Measurements from ENCODE around the gene CTNNA1. TPM values are rescaled to one million over a fixed set of nuclear protein-coding genes. Genes with fewer than 3 reads are reported as not detected.
"Not testable (repeated sequence)": the region's sequence is repeated elsewhere in the genome, so short reads cannot be mapped to it uniquely, and the experiment has no call there.

Gene CTNNA1
- total and polyA plus RNA-seq, 12 donors, result 111 to 521 (median 347) TPM

- TF ChIP-seq POLR2A (IDR thresholded peaks at IDR 0.05) (no peak), CTCF (IDR thresholded peaks at IDR 0.05) (no peak)
Measured at GRCh38 chr5:138724470-138725146, 28.6 kb upstream of the CTNNA1 start.

GRCh38 chr5:138725153-138725817 is 27.9 kb upstream of the CTNNA1 start:
- Histone ChIP-seq H3K27ac (peak overlapping the region in 1 of 5 donors; percentile 68), H3K36me3 (replicated peaks in 1 of 2) (no peaks in the 10 kb centered on the region), H3K9me3 (replicated peaks in 1 of 3) (no peaks in the 10 kb centered on the region), H3K4me1 (replicated peaks in 1 of 2) (peaks cover 0 to 11% of the 10 kb centered on the region in 2 donors), H3K4me3 (no peak overlapping the region), H3K27me3 (no peaks in the 10 kb centered on the region)
- intact Hi-C loops (cut with DNase I), result no loop called here
- peak in 2 of 7 donors; percentile 18 to 55 for DNase-seq
- TF ChIP-seq CTCF (IDR thresholded peaks at IDR 0.05) (no peak), POLR2A (IDR thresholded peaks at IDR 0.05) (no peak)
- WGBS, 4 donors, result 83 to 89% (median 88%) methylated on average over 11 to 12 of the region's 12 CpGs

More at GRCh38 chr5:138724470-138725146, 28.6 kb upstream of the CTNNA1 start:
- intact Hi-C loops (cut with DNase I), result no loop called here
- peak; percentile 28 to 75 (median 49) for DNase-seq
- H3K36me3 ChIP-seq (replicated peaks in 1 of 2), result no peaks in the 10 kb centered on the region
- no peaks in the 10 kb centered on the region for H3K27me3 ChIP-seq
- no peak overlapping the region for H3K27ac ChIP-seq
- no peak overlapping the region for H3K4me3 ChIP-seq
- WGBS, 4 donors, result 47 to 64% (median 52%) methylated on average over 4 to 5 of the region's 5 CpGs
- peaks cover 0 to 11% of the 10 kb centered on the region in 2 donors for H3K4me1 ChIP-seq (replicated peaks in 1 of 2)
- H3K9me3 ChIP-seq (replicated peaks in 1 of 3), result no peaks in the 10 kb centered on the region

GRCh38 chr5:138725818-138726416 is 27.3 kb upstream of the CTNNA1 start:
- Histone ChIP-seq H3K4me3 (no peak overlapping the region), H3K4me1 (replicated peaks in 1 of 2) (peaks cover 0 to 11% of the 10 kb centered on the region in 2 donors), H3K36me3 (replicated peaks in 1 of 2) (no peaks in the 10 kb centered on the region), H3K27ac (peak overlapping the region in 2 of 5 donors; percentile 20 to 68), H3K9me3 (replicated peaks in 1 of 3) (no peaks in the 10 kb centered on the region), H3K27me3 (no peaks in the 10 kb centered on the region)
- no peak for DNase-seq
- intact Hi-C loops (cut with DNase I), result no loop called here
- TF ChIP-seq POLR2A (IDR thresholded peaks at IDR 0.05), result no peak
- no peak for TF ChIP-seq CTCF (IDR thresholded peaks at IDR 0.05)
- 77 to 83% (median 81%) methylated on average over 6 of the region's 6 CpGs for WGBS, 4 donors

GRCh38 chr5:138726848-138727247 is 26.4 kb upstream of the CTNNA1 start:
- H3K27ac ChIP-seq, result no peak overlapping the region
- no peaks in the 10 kb centered on the region for H3K9me3 ChIP-seq (replicated peaks in 1 of 3)
- no peak overlapping the region for H3K4me3 ChIP-seq
- WGBS, 4 donors, result 88 to 91% (median 89%) methylated on average over 4 of the region's 4 CpGs
- intact Hi-C loops (cut with DNase I), result no loop called here
- H3K27me3 ChIP-seq, result no peaks in the 10 kb centered on the region
- H3K36me3 ChIP-seq (replicated peaks in 1 of 2), result no peaks in the 10 kb centered on the region
- no peak for TF ChIP-seq POLR2A (IDR thresholded peaks at IDR 0.05)
- no peak for TF ChIP-seq CTCF (IDR thresholded peaks at IDR 0.05)
- DNase-seq, result no peak
- peaks cover 0 to 11% of the 10 kb centered on the region in 2 donors for H3K4me1 ChIP-seq (replicated peaks in 1 of 2)

GRCh38 chr5:138730496-138730895 is 22.7 kb upstream of the CTNNA1 start:
- H3K9me3 ChIP-seq (replicated peaks in 1 of 3); H3K4me3 ChIP-seq; DNase-seq; H3K36me3 ChIP-seq (replicated peaks in 1 of 2); H3K27me3 ChIP-seq; intact Hi-C loops (cut with DNase I); H3K27ac ChIP-seq; H3K4me1 ChIP-seq (replicated peaks in 1 of 2): not testable (repeated sequence)
- 87 to 91% (median 90%) methylated on average over 12 of the region's 12 CpGs for WGBS, 4 donors

Data from adrenal gland (tissue), 12 donors.